GM19468 (cell line): ENCODE measurements around the gene CDKN1A.
"Not testable (repeated sequence)": the region's sequence is repeated elsewhere in the genome, so short reads cannot be mapped to it uniquely, and the experiment has no call there.

Source experiments
- ATAC-seq: cut with Tn5 transposase; IDR thresholded peaks from one replicate; pipeline ENCODE4 v1.9.1; 2021; ENCODE audit warnings: mild to moderate bottlenecking, moderate library complexity, moderate number of reproducible peaks; ENCODE audit not compliant: unreplicated experiment; ENCODE audit errors: extremely low read depth

The CDKN1A gene

GRCh38 chr6:36654469-36654868 is 24.0 kb upstream of the CDKN1A start:
- not testable (repeated sequence) for ATAC-seq

- no peak for ATAC-seq
Observed at GRCh38 chr6:36655085-36655724, 23.3 kb upstream of the CDKN1A start.

DNA sequence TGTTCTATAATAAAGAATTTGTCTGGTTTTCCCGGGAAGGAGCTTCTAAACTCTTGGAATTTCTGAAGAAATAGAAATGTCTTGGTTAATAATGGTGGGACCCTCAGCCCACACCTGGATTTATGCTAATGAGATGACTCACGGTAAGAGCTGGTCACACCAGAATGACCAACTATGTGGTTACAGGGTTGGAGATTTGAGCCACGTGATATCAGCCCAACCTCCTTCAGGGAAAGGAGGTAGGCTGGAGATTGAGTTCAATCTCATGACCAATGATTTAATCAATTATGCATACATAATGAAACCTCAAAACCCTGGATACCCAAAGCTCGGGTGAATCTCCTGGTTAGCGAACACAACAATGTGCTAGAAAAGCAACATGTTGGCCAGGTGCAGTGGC is 22.1 kb upstream of the CDKN1A start:
- no peak for ATAC-seq

DNA sequence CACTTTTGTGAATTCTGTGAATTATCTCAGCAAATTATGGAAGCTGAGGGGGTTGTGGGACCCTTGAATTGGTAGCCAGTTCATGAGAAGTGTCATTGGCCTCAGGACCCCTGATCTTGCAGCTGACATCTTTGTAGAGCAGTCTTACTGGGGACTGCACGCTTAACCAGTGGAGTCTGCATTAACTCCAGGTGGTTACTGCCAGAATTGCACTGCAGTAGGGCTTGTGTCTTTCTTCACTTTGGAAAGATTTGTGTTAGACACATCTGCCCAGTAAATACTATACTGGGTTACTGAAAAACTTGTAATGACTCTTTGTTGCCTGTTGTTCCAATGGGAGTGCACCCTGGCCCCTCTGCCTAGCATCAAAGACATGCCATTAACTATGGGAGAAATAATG is 21.2 kb upstream of the CDKN1A start:
- no peak for ATAC-seq

- no peak for ATAC-seq
Observed at GRCh38 chr6:36657942-36658544, 20.5 kb upstream of the CDKN1A start.

DNA sequence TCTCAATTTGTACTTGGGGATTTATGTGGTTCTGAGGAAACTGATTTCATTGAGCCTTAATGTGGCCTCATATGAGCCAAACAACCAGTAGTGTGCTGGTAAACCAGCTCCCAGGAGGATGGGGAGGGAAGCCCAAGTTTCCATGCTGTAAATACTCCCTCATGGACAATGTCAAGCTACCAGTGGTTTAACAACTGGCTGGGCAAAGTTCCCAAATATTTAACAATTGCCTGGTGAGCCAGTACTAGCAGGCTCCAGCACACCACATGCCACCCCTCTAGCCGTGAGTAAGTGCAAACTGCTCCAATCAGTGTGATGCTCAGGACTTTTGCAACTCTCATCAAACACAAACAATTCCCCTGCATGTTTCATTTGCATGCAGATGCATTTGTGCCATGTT is 19.2 kb upstream of the CDKN1A start:
- ATAC-seq: no peak

- no peak for ATAC-seq
Observed at GRCh38 chr6:36660771-36661471, 17.6 kb upstream of the CDKN1A start.

DNA sequence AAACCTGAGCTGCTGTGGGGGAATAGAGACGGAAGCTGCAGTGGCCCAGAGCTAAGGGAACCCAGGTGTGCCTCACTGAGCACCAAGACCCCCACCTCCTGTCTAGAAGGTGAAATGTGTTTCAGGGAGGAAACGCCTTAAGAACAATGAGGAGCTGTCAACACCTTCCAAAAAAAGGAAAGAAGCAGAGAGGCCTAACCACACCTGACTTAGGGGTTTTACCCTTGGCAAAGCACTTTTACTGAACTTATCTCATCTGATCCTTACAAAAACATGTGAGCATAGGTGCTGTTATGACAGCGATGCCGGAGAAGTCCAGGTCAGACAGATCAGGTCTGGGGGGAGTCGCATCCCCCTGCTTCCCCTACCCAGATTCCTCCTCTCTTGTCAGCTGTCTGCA is 16.1 kb upstream of the CDKN1A start:
- no peak for ATAC-seq

DNA sequence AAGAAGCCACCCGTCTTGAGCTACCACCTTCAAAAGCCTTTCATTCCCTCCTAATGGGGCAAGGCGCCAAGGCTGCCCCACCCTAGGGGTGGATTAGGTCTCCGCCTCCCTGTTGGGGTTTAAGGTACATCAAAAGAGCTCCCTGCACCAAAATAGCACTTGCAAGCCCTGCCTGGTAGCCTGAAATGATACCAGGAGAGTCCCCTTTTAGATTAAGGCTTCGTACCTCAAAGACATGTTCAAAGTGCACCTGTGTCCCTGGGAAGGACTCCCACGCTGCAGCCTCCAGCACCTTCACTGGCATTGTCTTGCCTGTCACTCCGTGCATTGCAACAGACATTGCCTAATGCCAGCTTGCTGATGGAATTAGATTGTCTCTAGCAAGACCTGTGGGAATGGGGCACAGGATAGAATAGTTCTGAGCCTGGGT is 15.7 kb upstream of the CDKN1A start:
- ATAC-seq: no peak

DNA sequence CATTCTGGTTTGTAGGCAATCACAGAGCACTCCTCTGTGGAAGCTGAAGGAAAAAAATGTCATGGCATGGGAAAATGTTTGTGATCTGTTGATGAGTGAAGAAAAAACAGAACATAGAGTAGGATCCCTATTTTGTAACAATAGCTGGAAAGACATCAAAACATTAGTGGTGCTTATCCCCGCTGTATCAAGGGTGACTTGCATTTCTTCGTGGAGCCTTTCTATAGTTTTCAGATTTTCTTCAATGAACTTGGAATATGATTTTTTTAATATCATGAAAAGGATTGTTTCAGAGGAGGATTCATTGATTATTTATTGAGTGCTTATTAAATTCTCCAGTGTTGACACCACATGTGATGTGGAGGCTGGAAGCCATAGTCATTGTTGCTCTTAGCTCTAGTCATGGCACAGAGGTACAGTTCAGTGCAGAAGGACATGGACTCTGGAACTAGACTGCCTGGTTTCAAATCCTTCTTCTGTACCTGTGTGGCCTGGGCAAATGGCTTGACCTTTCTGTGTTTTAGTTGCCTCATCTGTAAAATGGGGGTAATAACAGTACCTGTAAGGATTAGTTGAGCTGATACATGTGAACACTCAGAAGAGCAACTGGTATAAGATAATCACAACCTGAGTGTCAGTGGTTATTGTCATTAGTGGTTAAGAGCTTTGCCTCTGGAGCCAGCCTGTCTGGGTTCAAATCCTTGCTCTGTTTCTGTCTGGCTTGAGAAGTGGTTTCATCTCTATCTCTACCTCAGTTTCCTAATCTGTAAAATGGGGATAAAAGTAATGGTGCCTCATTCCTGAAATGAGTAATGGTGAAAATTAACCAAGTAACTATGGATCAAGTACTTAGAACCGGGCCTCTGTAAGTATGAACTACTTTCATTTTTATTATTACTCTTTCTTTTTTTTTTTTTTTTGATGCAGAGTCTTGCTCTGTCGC is 14.7 kb upstream of the CDKN1A start:
- no peak for ATAC-seq

DNA sequence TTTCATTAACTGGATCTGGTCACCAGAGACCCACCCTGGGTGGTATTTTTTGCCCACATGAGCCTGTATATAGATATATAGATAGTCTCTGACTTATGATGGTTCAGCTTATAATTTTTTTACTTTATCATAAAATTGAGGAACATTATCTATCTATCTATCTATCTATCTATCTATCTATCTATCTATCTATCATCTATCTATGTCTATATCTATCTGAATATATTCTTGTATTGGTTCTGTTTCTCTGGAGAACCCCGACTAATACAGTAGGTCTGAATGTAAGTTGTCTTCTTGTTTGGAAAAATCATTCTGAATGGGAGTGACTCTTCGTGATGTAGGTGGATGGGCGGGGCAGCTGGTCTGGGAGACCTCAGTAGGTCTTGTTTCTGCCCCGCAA is 13.3 kb upstream of the CDKN1A start:
- ATAC-seq: no peak

- ATAC-seq: no peak
Observed at GRCh38 chr6:36666287-36666686, 12.2 kb upstream of the CDKN1A start.

- no peak for ATAC-seq
Observed at GRCh38 chr6:36666826-36667591, 11.5 kb upstream of the CDKN1A start.

- no peak for ATAC-seq
Observed at GRCh38 chr6:36668591-36668990, 9.9 kb upstream of the CDKN1A start.

DNA sequence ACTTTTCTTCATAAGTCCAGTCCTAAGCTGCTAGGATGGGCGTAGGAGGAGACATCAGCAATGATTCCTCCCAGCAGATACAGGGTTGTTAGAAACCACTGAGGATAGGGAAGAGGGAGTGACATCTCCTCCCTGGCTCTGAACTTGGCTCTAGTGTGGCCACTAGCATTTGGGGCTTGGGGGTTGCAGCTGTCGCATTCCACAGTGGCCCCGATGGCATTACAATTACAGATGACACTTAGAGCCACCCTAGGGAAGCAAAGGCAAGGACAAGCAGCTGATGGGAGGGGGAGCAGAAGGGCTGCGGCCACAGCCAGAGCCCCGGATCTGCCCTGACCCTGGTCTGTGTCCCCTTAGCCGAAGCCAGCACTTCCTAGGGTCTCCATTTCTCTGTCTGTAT is 9.5 kb upstream of the CDKN1A start:
- ATAC-seq: no peak

DNA sequence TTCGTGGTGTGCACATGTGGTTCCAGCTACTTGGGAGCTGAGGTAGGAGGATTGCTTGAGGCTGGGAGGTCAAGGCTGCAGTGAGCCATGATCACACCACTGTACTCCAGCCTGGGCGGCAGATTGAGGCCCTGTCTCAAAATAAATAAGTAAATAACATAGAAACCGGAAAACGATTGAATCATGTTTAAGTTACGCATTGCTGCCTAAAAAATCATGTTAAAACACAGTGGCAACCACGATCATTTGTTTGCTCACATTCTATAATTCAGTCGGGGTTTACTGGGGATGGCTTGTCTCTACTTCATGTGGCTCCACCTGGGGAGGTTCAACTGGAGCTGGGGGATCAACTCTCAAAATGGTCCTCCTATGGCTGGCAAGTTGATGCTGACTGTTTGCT is 8.2 kb upstream of the CDKN1A start:
- no peak for ATAC-seq

DNA sequence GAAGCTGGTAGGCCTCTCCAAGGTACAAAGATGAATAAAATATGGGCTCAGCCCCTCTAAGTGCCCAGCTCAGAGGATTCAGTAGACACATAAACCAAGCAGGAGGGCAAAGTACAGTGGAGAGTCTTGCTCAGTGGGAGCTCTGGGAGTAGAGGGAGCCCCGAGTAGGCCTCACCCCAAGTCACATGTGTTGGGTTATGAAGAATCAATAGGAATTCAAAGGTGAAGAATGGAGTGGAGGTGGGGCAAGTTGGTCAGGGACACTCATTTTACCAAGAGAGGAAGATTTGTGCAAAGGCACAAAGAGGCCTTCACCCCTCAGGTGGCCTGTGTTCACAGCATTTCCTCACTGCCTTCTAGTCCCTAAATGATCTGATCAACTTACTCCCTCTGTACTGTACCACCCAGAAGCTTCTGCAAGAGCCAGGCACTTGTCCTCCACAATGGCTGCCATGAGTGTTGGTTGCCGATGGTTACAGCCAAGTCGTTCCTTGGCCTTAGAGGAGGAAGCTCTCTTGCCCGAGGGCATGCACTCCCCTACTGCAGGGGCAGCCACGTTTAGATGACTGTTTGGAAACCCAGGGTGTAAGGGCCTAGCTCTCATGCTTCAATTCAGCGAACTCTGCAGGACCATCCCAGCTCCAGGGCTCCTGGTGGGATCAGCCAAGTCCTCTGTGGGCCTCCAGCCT is 6.7 kb upstream of the CDKN1A start:
- ATAC-seq: no peak

DNA sequence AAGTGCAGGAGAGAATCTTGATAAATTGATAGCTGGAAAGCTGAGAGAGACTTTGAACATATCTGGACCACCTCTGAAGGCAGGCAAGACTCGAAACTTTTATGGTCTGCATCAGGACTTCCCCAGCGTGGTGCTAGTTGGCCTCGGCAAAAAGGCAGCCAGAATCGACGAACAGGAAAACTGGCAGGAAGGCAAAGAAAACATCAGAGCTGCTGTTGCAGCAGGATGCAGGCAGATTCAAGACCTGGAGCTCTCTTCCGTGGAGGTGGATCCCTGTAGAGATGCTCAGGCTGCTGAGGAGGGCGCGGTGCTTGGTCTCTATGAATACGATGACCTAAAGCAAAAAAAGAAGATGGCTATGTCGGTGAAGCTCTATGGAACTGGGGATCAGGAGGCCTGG is 4.6 kb upstream of the CDKN1A start:
- no peak for ATAC-seq

DNA sequence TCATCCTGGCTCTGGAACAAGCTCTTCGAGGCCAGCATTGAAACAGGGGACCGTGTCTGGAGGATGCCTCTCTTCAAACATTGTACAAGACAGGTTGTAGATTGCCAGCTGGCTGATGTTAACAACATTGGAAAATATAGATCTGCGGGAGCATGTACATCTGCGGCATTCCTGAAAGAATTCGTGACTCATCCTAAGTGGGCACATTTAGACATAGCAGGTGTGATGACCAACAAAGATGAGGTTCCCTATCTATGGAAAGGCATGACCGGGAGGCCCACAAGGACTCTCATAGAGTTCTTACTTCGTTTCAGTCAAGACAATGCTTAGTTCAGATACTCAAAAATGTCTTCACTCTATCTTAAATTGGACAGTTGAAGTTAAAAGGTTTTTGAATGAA is 3.6 kb upstream of the CDKN1A start:
- no peak for ATAC-seq
